ENCODE data around the gene MAB21L4.

MAB21L4 gene

GRCh38 chr2:240896394-240896793 is 438 bp upstream of the MAB21L4 start:
- no peak overlapping the region for H3K4me3 ChIP-seq (ENCODE audit: low read depth, low read length)
- no peak for TF ChIP-seq MYC (IDR thresholded peaks at IDR 0.05; ENCODE audit: low read depth, low read length)
- no peak for TF ChIP-seq CTCF (IDR thresholded peaks at IDR 0.05; ENCODE audit: low read depth, low read length)
- no peak for TF ChIP-seq MAX (IDR thresholded peaks at IDR 0.05; ENCODE audit: low read depth, low read length)
- TF ChIP-seq POLR2A (IDR thresholded peaks at IDR 0.05; ENCODE audit: extremely low read depth, insufficient read length) = no peak
- no peak for DNase-seq (ENCODE audit: low read depth)

GRCh38 chr2:240894836-240895558 is 959 bp downstream of the MAB21L4 start:
- no peak overlapping the region for H3K4me3 ChIP-seq (ENCODE audit: low read depth, low read length)
- DNase-seq (ENCODE audit: low read depth) = no peak
- TF ChIP-seq MAX (IDR thresholded peaks at IDR 0.05; ENCODE audit: low read depth, low read length) = no peak
- TF ChIP-seq POLR2A (IDR thresholded peaks at IDR 0.05; ENCODE audit: extremely low read depth, insufficient read length) = no peak
- no peak for TF ChIP-seq MYC (IDR thresholded peaks at IDR 0.05; ENCODE audit: low read depth, low read length)
- no peak for TF ChIP-seq CTCF (IDR thresholded peaks at IDR 0.05; ENCODE audit: low read depth, low read length)

GRCh38 chr2:240894006-240894405 is 1.9 kb downstream of the MAB21L4 start:
- DNase-seq (ENCODE audit: low read depth) = no peak
- H3K4me3 ChIP-seq (ENCODE audit: low read depth, low read length) = no peak overlapping the region
- no peak for TF ChIP-seq POLR2A (IDR thresholded peaks at IDR 0.05; ENCODE audit: extremely low read depth, insufficient read length)
- no peak for TF ChIP-seq MYC (IDR thresholded peaks at IDR 0.05; ENCODE audit: low read depth, low read length)
- no peak for TF ChIP-seq MAX (IDR thresholded peaks at IDR 0.05; ENCODE audit: low read depth, low read length)
- no peak for TF ChIP-seq CTCF (IDR thresholded peaks at IDR 0.05; ENCODE audit: low read depth, low read length)

GRCh38 chr2:240893363-240893844 is 2.6 kb downstream of the MAB21L4 start:
- TF ChIP-seq POLR2A (IDR thresholded peaks at IDR 0.05; ENCODE audit: extremely low read depth, insufficient read length) (no peak), MYC (IDR thresholded peaks at IDR 0.05; ENCODE audit: low read depth, low read length) (no peak), MAX (IDR thresholded peaks at IDR 0.05; ENCODE audit: low read depth, low read length) (no peak), CTCF (IDR thresholded peaks at IDR 0.05; ENCODE audit: low read depth, low read length) (no peak)
- DNase-seq (ENCODE audit: low read depth) = no peak
- H3K4me3 ChIP-seq (ENCODE audit: low read depth, low read length) = no peak overlapping the region

GRCh38 chr2:240892925-240893324 is 3.0 kb downstream of the MAB21L4 start:
- H3K4me3 ChIP-seq (ENCODE audit: low read depth, low read length) = no peak overlapping the region
- TF ChIP-seq POLR2A (IDR thresholded peaks at IDR 0.05; ENCODE audit: extremely low read depth, insufficient read length) (no peak), CTCF (IDR thresholded peaks at IDR 0.05; ENCODE audit: low read depth, low read length) (no peak), MAX (IDR thresholded peaks at IDR 0.05; ENCODE audit: low read depth, low read length) (no peak), MYC (IDR thresholded peaks at IDR 0.05; ENCODE audit: low read depth, low read length) (no peak)

More at GRCh38 chr2:240892925-240893324, 3.0 kb downstream of the MAB21L4 start:
- DNase-seq (ENCODE audit: low read depth) = no peak
